Liver (tissue), 9 donors: ENCODE results near the gene NOS1. TPM values are rescaled to one million over a fixed set of nuclear protein-coding genes. Genes with fewer than 3 reads are reported as not detected.

ENCODE experiments used
- DNase-seq: peaks from one replicate; pipeline ENCODE4 v3.0.0-alpha.2; 2017; ENCODE audit warnings: low spot score
- H3K27ac ChIP-seq, 2 donors: one replicate each; pipeline ENCODE4 v1.7.0; 2013; ENCODE audit warnings: inconsistent platforms in 2 of 2, low read length in 2 of 2, control low read depth in 1 of 2, low read depth in 1 of 2, mild to moderate bottlenecking in 1 of 2
- H3K27me3 ChIP-seq, 4 donors: one replicate each; pipeline versions ENCODE4 v1.6.1 to v1.7.0; 2013; ENCODE audit warnings: low read length in 3 of 4, inconsistent platforms in 1 of 4, mild to moderate bottlenecking in 1 of 4, moderate library complexity in 1 of 4; ENCODE audit not compliant: control insufficient read depth in 4 of 4, insufficient read depth in 4 of 4
- H3K36me3 ChIP-seq, 4 donors: one replicate each; pipeline versions ENCODE4 v1.6.1 to v1.7.0; 2013; ENCODE audit warnings: low read length in 3 of 4, mild to moderate bottlenecking in 3 of 4, low read depth in 1 of 4, moderate library complexity in 1 of 4; ENCODE audit not compliant: control insufficient read depth in 4 of 4, insufficient read depth in 3 of 4
- H3K4me1 ChIP-seq, 4 donors: one replicate each; pipeline versions ENCODE4 v1.6.1 to v1.7.0; 2013; ENCODE audit warnings: low read length in 3 of 4, mild to moderate bottlenecking in 3 of 4, moderate library complexity in 1 of 4; ENCODE audit not compliant: control insufficient read depth in 4 of 4, insufficient read depth in 4 of 4
- H3K4me3 ChIP-seq, 3 donors: one replicate each; pipeline versions ENCODE4 v1.6.1 to v1.7.0; 2013; ENCODE audit warnings: low read length in 3 of 3, control low read depth in 1 of 3, low read depth in 1 of 3, mild to moderate bottlenecking in 1 of 3
- H3K9ac ChIP-seq, 2 donors: one replicate each; pipeline ENCODE4 v1.7.0; 2013; ENCODE audit warnings: low read length in 2 of 2, mild to moderate bottlenecking in 2 of 2, moderate library complexity in 2 of 2, control low read depth in 1 of 2, low read depth in 1 of 2
- H3K9me3 ChIP-seq, 4 donors: one replicate each; pipeline versions ENCODE4 v1.6.1 to v1.7.0; 2013; ENCODE audit warnings: low read length in 3 of 4; ENCODE audit not compliant: control insufficient read depth in 4 of 4
- EGR1 ChIP-seq, 2 donors: IDR thresholded peaks; 2 replicates each; pipeline ENCODE4 v1.6.1; 2016 to 2018; ENCODE audit warnings: antibody characterized with exemption in 2 of 2, low read depth in 2 of 2
- FOXA1 ChIP-seq: IDR thresholded peaks from 2 replicates; pipeline ENCODE4 v1.6.1; 2016; ENCODE audit warnings: antibody characterized with exemption
- FOXA2 ChIP-seq: IDR thresholded peaks from 2 replicates; pipeline ENCODE4 v1.6.1; 2016; ENCODE audit warnings: antibody characterized with exemption
- GABPA ChIP-seq, 2 donors: IDR thresholded peaks in 1 of 2; conservative IDR thresholded peaks in 1 of 2; 2 replicates each; pipeline ENCODE4 v1.6.1; 2016; ENCODE audit warnings: antibody characterized with exemption in 2 of 2, mild to moderate bottlenecking in 1 of 2, moderate library complexity in 1 of 2
- HNF4A ChIP-seq, 2 donors: conservative IDR thresholded peaks; 2 replicates each; pipeline ENCODE4 v1.6.1; 2016; ENCODE audit warnings: antibody characterized with exemption in 2 of 2, mild to moderate bottlenecking in 2 of 2
- HNF4G ChIP-seq: IDR thresholded peaks from 2 replicates; pipeline ENCODE4 v1.6.1; 2016; ENCODE audit warnings: antibody characterized with exemption
- JUND ChIP-seq, 2 donors: IDR thresholded peaks; 2 replicates each; pipeline ENCODE4 v1.6.1; 2016; ENCODE audit warnings: antibody characterized with exemption in 2 of 2
- NR2F2 ChIP-seq: IDR thresholded peaks from 2 replicates; pipeline ENCODE4 v1.6.1; 2016; ENCODE audit warnings: antibody characterized with exemption
- RAD21 ChIP-seq, 2 donors: IDR thresholded peaks; 2 replicates each; pipeline ENCODE4 v1.6.1; 2016; ENCODE audit warnings: antibody characterized with exemption in 2 of 2, mild to moderate bottlenecking in 2 of 2
- RXRA ChIP-seq, 2 donors: IDR thresholded peaks; 2 replicates each; pipeline ENCODE4 v1.6.1; 2017 to 2018; ENCODE audit warnings: antibody characterized with exemption in 2 of 2, mild to moderate bottlenecking in 1 of 2
- SP1 ChIP-seq: IDR thresholded peaks from 2 replicates; pipeline ENCODE4 v1.6.1; 2018; ENCODE audit warnings: antibody characterized with exemption, mild to moderate bottlenecking
- TAF1 ChIP-seq: conservative IDR thresholded peaks from 2 replicates; pipeline ENCODE4 v1.6.1; 2016; ENCODE audit warnings: antibody characterized with exemption, mild to moderate bottlenecking
- YY1 ChIP-seq: IDR thresholded peaks from 2 replicates; pipeline ENCODE4 v1.6.1; 2016; ENCODE audit warnings: antibody characterized with exemption, mild to moderate bottlenecking
- WGBS: extraction: QIAGEN DNeasy Blood & Tissue Kit; methylation state at CpG from one replicate; pipeline ENCODE4 v1.1.7; 2013; 5-methylcytosine and 5-hydroxymethylcytosine counted together
- polyA plus RNA-seq, 2 donors: library from polyadenylated mRNA; stranded (reverse) in 1 of 2; unstranded in 1 of 2; fragments of 200-250 nt in 1 of 2; fragments of >200 nt in 1 of 2; fragmentation: Nextera tagmentation in 1 of 2; extraction: Ambion mirVana in 1 of 2; gene quantifications; one replicate each; pipeline versions ENCODE4 v1.2.1 to v1.2.3, GENCODE V29; 2013 to 2015
- total RNA-seq, 2 donors: library from RNA; depleted of rRNA; stranded (reverse); fragments of >200 nt; gene quantifications; one replicate each; pipeline ENCODE4 v1.2.3, GENCODE V29; 2014
- TF ChIP-seq, protein P1 (sequence below): fragments of 150-350 bp; IDR thresholded peaks from 2 replicates; pipeline ENCODE4 v1.5.1; 2017; ENCODE audit warnings: improper control_type of control experiment, low read depth, low read length; ENCODE audit not compliant: missing input control
- TF ChIP-seq, protein P2 (sequence below): IDR thresholded peaks from 2 replicates; pipeline ENCODE4 v1.6.1; 2016; ENCODE audit warnings: antibody characterized with exemption
- TF ChIP-seq, protein P3 (sequence below): IDR thresholded peaks from 2 replicates; pipeline ENCODE4 v1.6.1; 2016; ENCODE audit warnings: antibody characterized with exemption, mild to moderate bottlenecking
- TF ChIP-seq, protein P4 (sequence below): IDR thresholded peaks from 2 replicates; pipeline ENCODE4 v1.6.1; 2016; ENCODE audit warnings: antibody characterized with exemption
- TF ChIP-seq, protein P5 (sequence below): IDR thresholded peaks from 2 replicates; pipeline ENCODE4 v1.6.1; 2016; ENCODE audit warnings: antibody characterized with exemption
- donor health status: healthy.
- donor health status: healthy.
- donor health status: healthy.
- donor health status: healthy.
- donor health status: healthy.

The NOS1 gene
- total and polyA plus RNA-seq, 4 donors: under 0.01 to 0.08 (median 0.01) TPM; not detected in 1

DNA sequence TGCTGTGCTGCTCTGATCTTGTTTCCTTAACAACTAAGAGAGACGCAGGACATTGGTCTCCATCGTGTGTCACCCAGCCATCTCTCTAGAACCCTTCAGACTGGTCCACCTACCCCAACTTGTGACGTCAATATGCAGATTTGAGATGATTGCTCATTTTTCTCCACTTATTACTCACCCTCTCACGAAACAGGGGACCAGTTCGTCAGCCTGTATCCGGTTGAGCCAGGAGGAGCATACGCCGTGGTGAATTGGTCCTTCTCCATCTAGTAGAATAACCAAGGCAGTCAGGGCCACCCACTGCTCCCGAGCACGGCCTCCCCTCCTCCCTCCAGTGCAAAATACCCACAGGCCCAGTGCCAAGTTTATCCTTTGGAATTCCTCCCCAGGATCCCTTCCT, 134.9 kb downstream of the NOS1 start:
- no peaks in the 10 kb centered on the region for H3K36me3 ChIP-seq
- H3K4me3 ChIP-seq: no peak overlapping the region
- no peak overlapping the region for H3K9ac ChIP-seq
- peaks cover 0 to 3% (median 1%) of the 10 kb centered on the region in 4 donors for H3K27me3 ChIP-seq
- WGBS: 79% methylated on average over 10 of the region's 10 CpGs
- H3K27ac ChIP-seq: no peak overlapping the region
- no peak for TF ChIP-seq GABPA (IDR thresholded peaks at IDR 0.05 in 1 of 2, conservative IDR thresholded peaks at IDR 0.05 in 1 of 2)
- TF ChIP-seq, protein P1, sequence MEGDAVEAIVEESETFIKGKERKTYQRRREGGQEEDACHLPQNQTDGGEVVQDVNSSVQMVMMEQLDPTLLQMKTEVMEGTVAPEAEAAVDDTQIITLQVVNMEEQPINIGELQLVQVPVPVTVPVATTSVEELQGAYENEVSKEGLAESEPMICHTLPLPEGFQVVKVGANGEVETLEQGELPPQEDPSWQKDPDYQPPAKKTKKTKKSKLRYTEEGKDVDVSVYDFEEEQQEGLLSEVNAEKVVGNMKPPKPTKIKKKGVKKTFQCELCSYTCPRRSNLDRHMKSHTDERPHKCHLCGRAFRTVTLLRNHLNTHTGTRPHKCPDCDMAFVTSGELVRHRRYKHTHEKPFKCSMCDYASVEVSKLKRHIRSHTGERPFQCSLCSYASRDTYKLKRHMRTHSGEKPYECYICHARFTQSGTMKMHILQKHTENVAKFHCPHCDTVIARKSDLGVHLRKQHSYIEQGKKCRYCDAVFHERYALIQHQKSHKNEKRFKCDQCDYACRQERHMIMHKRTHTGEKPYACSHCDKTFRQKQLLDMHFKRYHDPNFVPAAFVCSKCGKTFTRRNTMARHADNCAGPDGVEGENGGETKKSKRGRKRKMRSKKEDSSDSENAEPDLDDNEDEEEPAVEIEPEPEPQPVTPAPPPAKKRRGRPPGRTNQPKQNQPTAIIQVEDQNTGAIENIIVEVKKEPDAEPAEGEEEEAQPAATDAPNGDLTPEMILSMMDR: no peak
- no peak for TF ChIP-seq SP1
- no peak for TF ChIP-seq FOXA2
- TF ChIP-seq NR2F2: no peak
- TF ChIP-seq, protein P2, sequence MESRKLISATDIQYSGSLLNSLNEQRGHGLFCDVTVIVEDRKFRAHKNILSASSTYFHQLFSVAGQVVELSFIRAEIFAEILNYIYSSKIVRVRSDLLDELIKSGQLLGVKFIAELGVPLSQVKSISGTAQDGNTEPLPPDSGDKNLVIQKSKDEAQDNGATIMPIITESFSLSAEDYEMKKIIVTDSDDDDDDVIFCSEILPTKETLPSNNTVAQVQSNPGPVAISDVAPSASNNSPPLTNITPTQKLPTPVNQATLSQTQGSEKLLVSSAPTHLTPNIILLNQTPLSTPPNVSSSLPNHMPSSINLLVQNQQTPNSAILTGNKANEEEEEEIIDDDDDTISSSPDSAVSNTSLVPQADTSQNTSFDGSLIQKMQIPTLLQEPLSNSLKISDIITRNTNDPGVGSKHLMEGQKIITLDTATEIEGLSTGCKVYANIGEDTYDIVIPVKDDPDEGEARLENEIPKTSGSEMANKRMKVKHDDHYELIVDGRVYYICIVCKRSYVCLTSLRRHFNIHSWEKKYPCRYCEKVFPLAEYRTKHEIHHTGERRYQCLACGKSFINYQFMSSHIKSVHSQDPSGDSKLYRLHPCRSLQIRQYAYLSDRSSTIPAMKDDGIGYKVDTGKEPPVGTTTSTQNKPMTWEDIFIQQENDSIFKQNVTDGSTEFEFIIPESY: no peak
- TF ChIP-seq, protein P3, sequence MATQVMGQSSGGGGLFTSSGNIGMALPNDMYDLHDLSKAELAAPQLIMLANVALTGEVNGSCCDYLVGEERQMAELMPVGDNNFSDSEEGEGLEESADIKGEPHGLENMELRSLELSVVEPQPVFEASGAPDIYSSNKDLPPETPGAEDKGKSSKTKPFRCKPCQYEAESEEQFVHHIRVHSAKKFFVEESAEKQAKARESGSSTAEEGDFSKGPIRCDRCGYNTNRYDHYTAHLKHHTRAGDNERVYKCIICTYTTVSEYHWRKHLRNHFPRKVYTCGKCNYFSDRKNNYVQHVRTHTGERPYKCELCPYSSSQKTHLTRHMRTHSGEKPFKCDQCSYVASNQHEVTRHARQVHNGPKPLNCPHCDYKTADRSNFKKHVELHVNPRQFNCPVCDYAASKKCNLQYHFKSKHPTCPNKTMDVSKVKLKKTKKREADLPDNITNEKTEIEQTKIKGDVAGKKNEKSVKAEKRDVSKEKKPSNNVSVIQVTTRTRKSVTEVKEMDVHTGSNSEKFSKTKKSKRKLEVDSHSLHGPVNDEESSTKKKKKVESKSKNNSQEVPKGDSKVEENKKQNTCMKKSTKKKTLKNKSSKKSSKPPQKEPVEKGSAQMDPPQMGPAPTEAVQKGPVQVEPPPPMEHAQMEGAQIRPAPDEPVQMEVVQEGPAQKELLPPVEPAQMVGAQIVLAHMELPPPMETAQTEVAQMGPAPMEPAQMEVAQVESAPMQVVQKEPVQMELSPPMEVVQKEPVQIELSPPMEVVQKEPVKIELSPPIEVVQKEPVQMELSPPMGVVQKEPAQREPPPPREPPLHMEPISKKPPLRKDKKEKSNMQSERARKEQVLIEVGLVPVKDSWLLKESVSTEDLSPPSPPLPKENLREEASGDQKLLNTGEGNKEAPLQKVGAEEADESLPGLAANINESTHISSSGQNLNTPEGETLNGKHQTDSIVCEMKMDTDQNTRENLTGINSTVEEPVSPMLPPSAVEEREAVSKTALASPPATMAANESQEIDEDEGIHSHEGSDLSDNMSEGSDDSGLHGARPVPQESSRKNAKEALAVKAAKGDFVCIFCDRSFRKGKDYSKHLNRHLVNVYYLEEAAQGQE: no peak
- no peak for TF ChIP-seq HNF4A (conservative IDR thresholded peaks at IDR 0.05)
- no peak for TF ChIP-seq RXRA (IDR thresholded peaks at IDR 0.05)
- no peak for TF ChIP-seq EGR1 (IDR thresholded peaks at IDR 0.05; ENCODE audit: low read depth in 2 of 2)
- TF ChIP-seq JUND (IDR thresholded peaks at IDR 0.05): no peak
- TF ChIP-seq FOXA1: no peak
- TF ChIP-seq HNF4G: no peak
- no peak for TF ChIP-seq TAF1
- no peak for TF ChIP-seq RAD21 (IDR thresholded peaks at IDR 0.05)
- TF ChIP-seq, protein P4, sequence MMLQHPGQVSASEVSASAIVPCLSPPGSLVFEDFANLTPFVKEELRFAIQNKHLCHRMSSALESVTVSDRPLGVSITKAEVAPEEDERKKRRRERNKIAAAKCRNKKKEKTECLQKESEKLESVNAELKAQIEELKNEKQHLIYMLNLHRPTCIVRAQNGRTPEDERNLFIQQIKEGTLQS: no peak
- TF ChIP-seq, protein P5, sequence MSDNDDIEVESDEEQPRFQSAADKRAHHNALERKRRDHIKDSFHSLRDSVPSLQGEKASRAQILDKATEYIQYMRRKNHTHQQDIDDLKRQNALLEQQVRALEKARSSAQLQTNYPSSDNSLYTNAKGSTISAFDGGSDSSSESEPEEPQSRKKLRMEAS: no peak
- no peak for TF ChIP-seq YY1
- no peak for DNase-seq
- no peaks in the 10 kb centered on the region for H3K4me1 ChIP-seq
- no peaks in the 10 kb centered on the region for H3K9me3 ChIP-seq
